Measurements from ENCODE around the gene NCAM1.

GRCh38 chr11:113045146-113045545 lies 83.9 kb downstream of the NCAM1 start:
- TF ChIP-seq ZNF274 (IDR thresholded peaks at IDR 0.05; ENCODE audit: low read depth, low read length) (no peak), YY1 (IDR thresholded peaks at IDR 0.05; ENCODE audit: insufficient read depth, insufficient read length) (no peak)
